Activated CD8-positive, alpha-beta memory T cell treated with anti-CD3 and anti-CD28 coated beads for 48 hours (primary cell): ENCODE results near the gene AIP.

Source experiments
- DNase-seq, 3 experiments: peaks; one replicate each; pipeline ENCODE4 v3.0.0-alpha.2; 2020; ENCODE audit warnings: low read depth in 2 of 3, low spot score in 2 of 3

The AIP gene

DNA sequence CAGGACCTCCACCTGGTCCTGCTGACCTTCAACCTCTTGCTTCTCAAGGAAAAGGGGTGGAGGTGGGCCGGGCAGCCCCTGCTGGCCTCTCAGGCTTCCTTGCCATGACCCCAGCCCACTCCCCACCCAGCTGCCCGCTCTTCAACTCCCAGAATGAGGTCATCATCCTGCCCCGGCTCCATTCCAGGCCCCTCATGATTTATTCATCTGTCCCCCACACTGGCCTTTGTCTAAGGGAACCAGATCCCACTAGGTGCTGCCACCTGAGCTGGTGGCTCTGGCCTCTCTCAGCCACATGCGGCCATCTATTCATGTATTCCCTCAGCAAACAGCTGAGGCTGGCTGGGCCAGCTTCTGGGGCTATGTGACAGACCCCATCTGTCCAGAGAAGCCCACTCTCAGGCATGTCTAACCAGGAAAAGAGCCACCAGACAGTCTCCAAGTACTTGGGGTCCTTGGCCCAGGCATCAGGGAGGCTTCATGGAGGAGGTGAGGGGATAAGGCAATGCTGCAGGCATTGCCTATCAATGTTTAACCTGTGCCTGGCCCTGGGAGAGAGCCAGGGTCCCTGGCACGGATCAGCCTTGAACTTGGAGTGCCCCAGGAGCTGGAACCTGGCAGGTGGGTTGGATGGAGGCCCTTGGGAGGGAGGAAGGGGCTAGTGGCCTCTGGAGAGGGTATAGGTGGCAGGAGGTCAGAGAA, 42.6 kb downstream of the AIP start:
- no peak for DNase-seq

DNA sequence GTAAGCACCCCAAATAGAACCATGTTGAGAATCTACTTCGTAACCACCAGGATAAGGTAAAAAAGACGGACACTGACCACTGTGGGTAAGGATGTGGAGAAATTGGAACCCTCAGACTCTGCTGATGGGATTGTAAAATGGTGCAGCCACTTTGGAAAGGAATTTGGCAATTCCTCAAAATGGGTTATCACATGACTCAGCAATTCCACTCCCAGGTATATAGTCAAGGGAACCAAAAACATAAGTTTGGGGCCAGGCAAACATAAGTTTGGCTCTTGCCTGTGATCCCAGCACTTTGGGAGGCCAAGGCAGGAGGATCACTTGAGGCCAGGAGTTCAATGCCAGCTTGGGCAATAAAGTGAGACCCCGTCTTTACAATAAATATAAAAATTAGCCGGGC, 45.5 kb downstream of the AIP start:
- DNase-seq: no peak

DNA sequence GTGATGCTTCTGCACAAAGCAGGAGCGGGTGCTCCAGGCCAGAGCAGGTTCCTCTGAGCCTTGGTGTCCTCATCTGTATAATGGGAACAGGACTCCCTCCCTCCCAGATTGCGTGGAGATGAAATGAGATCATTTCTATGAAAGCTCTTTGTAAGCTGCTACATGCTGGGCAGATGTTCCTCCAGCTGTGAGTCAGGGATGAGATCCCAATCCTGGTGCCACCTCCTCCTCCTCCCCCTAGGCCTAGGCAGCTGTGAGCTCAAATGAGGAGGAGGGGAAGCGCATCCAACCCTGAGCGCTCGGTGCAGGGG, 47.4 kb downstream of the AIP start:
- no peak for DNase-seq

- no peak for DNase-seq
Measured at GRCh38 chr11:67532889-67533288, 50.1 kb downstream of the AIP start.

DNA sequence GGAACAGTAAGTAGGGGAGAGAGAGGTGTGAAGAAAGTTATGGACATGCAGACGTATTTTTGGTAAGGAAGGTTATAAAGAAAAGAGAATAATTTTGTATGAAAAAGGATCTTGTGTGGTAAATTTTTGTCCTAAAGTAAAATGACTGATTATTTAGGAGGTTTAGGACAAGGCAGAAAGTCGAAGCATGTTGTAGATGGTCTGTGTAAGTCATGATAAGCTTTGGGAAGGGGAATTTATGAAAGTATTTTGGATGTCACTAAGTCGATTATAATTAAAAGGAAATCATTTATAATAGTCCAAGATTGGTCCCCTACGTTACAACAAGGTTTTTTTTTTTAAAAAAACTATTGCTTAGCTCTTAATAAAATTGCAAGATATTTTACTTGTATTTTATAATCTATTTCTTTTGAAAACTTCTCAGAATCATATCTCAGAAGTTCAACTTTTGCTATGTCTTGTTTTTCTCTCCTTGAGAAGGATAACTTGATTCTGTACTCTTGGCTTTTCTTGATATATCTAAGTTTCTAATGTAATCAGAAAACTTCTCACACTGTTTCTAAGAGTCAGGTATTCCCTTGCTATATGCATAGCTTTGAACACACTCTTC, 51.3 kb downstream of the AIP start:
- no peak for DNase-seq

- no peak for DNase-seq
Measured at GRCh38 chr11:67535561-67535960, 52.7 kb downstream of the AIP start.

DNA sequence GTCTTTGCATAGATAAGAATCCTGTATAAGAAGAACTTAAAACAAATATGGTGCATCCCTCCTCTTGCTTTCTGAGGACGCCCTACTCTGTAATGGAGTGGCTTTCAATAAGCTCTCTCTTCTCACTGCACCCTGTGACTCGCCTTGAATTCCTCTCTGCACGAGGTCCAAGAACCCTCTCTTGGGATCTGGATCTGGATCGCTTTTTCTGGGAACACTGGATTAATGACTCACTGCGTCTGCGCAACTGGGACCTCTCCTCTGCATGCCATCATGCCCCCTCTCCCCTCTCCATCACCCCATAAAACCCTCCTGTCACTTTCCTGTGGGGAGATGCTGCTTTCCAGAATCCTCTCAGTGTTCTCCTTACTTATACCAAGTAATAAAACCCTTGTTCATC, 55.5 kb downstream of the AIP start:
- DNase-seq: no peak

DNA sequence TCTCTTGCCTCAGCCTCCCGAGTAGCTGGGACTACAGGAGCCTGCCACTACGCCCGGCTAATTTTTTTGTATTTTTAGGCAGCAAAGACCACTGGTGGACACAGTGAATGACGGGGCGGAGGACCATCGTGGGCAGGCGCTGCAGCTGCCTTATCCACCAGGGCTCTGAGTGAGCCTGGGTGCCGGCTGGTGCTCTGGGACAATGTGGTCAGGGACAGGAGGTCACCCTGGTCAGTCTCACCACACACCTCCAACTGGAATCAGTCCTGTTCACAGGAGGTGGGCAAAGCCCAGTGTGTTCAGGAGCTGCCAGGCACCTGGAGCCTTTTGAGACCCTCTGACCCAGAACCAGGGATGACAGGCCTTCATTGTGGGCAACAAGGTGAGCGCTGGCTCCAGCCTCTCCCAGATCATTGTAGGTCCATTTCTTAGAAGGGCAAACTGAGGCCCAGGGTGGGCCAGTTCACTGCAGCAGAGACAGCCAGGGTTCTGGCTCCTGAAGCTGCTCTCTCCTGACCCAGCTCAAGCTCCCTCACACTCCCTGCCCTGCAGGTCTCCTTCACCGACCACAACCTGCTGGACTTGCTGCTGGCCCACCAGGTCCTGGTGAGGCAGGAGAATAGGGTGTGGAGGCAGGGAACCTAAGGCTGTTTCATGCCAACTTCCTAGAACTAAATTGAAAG, 56.1 kb downstream of the AIP start:
- DNase-seq: no peak

GRCh38 chr11:67539550-67539949, 56.7 kb downstream of the AIP start:
- no peak for DNase-seq
